Activated CD8-positive, alpha-beta memory T cell treated with anti-CD3 and anti-CD28 coated beads for 24 hours (primary cell): ENCODE measurements around the gene UPK2.
"Not testable (repeated sequence)": the region's sequence is repeated elsewhere in the genome, so short reads cannot be mapped to it uniquely, and the experiment has no call there.

Source experiments
- DNase-seq: peaks from one replicate; pipeline ENCODE4 v3.0.0-alpha.2; 2020

The UPK2 gene

DNA sequence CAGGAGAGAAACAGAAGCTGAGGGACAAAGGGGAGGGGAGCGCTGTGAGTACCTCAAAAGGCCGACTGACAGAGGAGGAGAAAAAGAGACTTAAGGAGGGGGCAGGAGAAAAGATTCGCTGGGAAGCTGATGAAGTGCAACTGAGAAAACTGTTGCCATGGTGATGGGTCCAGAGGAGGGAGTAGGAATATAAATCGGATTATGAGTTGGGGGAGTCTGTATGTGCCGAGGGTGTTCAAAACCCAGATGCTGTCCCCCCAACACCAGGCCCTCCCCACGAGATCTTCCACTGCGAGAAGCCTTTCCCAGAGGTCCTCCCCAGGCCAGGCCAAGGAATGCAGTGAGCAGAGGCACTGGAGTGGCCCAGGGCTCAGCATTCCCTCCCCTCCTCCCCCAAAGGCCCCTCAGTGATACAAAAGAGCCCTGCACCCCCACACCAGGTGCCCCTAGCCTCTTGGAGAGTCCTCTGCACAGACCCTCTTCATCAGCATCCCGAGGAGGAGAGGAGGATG lies 16.6 kb upstream of the UPK2 start:
- DNase-seq = no peak

DNA sequence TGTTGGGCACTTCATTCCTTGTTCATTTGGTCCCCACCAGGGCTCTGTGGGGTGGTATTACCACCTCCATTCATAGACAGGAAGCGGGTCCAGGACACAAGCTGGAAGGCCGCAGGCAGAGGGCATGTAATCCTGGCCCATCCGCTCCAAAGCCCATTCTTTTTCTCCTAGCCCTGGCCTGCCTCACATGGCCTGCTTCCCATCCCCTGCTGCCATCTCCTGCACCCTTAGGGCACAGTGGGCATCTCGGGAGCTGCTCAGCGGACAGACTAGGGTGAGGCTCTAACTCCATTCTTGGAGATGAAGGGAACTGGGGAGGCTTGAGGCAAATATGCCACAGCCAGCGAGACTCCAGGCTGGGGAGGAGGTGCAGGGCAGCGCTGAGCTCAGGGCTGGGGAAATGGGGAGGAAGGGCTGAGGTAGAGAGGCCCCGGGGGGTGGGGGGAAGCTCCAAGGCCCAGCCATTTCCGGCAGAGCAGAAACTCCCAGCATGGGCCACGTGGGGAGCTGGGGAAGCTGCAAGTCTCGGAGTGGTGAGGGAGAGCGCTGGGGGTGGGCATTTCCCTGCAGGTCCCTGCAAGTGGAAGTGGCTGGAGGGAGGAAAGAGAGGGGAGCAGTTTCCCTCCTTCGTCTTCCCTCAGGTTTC lies 16.0 kb upstream of the UPK2 start:
- DNase-seq = peak; percentile 83

- DNase-seq = no peak
These were observed 9.0 kb upstream of the UPK2 start for GRCh38 chr11:118947091-118947490.

DNA sequence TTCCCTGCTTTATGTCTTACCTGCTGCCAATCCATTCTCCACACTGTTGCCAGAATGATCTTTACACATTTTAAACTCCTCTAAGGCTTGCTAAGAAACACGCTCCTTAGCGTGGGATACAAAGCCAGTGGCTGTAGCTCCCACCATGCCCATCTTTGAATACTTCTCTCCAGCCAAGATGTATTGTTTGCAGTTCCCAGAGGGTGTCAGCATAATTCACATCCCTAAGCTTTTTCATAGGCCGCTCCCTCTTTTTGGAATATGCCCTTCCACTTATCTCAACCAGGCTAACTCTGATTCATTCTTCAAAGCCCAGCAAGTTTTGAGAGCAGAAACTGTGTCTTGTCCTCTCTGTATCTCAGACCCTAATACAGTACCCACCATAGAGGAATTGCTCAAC lies 8.1 kb upstream of the UPK2 start:
- DNase-seq = no peak

DNA sequence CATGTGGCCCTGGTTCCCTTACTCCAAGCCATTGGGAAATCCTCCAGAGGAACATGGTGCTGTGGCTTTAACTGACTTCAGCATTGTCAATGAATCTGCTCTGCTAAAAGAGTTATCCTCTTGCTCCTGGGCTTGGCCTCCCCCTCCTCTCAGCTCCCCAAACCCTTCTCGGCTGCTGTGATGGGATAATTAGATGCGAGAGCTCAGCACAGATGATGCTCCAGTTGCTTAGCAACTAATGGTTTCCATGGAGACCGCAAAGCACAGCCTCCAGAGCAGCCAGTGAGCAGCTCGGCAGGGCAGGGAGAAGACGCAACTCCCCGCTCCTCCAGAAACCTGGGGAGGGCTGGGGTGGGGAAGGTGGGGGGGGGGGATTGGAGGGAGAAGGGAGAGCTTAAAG lies 2.8 kb upstream of the UPK2 start:
- no peak for DNase-seq

DNA sequence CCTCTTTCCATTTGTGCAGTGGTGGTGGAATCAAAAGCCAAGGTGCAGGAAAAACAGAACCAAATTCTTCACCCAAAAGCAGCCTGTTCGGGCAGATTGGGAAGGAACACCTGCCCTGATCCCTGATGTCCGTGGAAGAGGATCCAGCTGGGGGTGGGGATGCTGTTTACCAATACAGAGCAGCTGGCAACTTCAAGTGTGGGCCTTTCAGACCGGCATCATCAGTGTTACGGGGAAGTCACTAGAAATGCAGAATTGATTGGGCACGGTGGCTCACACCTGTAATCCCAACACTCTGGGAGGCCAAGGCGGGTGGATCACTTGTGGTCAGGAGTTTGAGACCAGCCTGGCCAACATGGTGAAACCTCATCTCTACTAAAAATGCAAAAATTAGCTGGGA lies 2.1 kb upstream of the UPK2 start:
- DNase-seq = not testable (repeated sequence)

GRCh38 chr11:118956847-118957469 lies 860 bp downstream of the UPK2 start:
- no peak for DNase-seq

GRCh38 chr11:118957549-118957948 lies 1.5 kb downstream of the UPK2 start:
- DNase-seq = no peak

- no peak for DNase-seq
These were observed 1.9 kb downstream of the UPK2 start for GRCh38 chr11:118957968-118958367.

GRCh38 chr11:118958577-118958976 lies 2.5 kb downstream of the UPK2 start:
- DNase-seq = no peak

- no peak for DNase-seq
These were observed 5.1 kb downstream of the UPK2 start for GRCh38 chr11:118961189-118961588.

GRCh38 chr11:118961591-118961990 lies 5.5 kb downstream of the UPK2 start:
- no peak for DNase-seq

DNA sequence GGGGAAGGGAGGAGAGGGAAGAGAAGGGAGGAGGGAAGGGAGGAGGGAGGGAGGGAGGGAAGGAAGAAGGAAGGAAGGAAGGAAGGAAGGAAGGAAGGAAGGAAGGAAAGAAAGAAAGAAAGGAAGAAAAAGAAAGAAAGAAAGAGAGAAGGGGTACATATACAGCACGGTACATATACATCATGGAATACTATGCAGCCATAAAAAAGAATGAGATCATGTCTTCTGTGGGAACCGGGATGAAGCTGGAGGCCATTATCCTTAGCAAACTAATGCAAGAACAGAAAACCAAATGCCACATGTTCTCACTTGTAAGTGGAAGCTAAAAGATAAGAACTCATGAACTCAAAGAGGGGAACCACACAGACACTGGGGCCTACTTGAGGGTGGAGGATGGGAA lies 13.4 kb downstream of the UPK2 start:
- not testable (repeated sequence) for DNase-seq

GRCh38 chr11:118971646-118972045 lies 15.5 kb downstream of the UPK2 start, which contains the start of gene FOXR1:
Gene FOXR1, plus strand, starts transcription at chr11:118971761. Its CDS starts 171 bp downstream, at chr11:118971932.
- no peak for DNase-seq

GRCh38 chr11:118973985-118974384 lies 17.9 kb downstream of the UPK2 start:
- DNase-seq = no peak

DNA sequence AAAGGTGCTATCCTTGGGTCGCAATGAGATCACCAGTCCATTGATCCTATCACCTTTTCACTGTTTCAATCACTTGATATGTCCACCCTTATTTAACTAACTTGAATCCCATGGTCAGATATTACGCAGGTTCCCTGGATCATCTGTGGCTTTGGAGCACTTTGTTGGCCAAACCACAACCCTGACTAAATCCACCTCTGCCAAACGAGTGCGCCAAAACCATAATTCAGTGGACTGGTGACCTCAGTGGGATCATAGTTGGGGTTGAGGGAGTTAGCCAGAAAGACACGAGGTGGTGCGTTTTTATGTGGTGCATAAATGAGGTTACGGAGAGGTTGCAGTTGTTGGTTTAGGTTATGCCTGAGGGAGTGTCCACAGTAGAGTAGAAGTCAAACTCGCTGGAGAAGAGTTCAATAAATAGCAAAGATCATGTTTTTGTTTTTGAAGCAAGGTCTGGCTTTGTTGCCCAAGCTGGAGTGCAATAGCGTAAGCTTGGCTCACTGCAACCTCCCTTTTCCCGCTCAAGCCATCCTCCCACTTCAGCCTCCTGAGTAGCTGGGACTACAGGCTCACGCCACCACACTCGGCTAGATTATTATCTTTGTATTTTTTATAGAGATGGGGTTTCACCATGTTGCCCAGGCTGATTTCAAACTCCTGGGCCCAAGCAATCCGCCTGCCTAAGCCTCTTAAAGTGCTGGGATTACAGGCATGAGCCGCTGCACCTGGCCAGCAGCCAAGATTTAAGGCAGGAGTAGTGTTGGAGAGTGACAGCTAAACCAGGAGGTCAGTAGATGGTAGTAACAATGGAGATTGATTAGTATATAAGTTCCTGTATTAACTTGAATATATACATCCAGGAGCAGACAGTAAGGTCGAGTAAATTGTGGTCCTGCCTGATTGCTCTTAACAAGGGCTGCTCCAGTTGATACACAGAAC lies 19.9 kb downstream of the UPK2 start:
- DNase-seq = no peak

GRCh38 chr11:118979434-118979833 lies 23.3 kb downstream of the UPK2 start:
- DNase-seq = no peak

DNA sequence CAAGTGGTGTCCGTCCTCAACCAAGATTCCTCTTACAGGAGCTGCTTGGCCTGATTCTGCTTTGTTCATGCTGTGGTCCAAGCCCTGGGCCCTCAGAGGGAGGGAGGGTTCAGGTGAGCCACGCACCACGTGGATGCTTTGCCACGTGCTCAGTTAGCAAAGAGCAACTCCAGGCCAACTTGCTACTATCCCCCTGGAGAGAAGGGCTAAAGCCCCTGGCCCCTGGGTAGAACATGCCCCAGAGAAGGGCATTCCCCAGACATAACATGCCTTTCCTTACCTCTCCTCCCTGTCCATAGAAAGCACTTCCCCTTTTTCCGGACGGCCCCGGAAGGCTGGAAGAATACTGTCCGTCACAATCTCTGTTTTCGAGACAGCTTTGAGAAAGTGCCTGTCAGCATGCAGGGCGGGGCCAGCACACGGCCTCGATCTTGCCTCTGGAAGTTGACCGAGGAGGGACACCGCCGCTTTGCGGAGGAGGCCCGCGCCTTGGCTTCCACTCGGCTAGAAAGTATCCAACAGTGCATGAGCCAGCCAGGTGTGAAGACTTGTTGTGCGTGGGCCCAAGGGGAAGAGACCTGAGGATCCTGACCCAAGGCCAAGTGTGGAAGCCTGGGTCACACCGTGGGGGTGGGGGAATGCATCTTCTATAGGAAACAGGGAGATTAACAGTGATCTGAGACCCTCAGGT lies 24.2 kb downstream of the UPK2 start:
- no peak for DNase-seq

DNA sequence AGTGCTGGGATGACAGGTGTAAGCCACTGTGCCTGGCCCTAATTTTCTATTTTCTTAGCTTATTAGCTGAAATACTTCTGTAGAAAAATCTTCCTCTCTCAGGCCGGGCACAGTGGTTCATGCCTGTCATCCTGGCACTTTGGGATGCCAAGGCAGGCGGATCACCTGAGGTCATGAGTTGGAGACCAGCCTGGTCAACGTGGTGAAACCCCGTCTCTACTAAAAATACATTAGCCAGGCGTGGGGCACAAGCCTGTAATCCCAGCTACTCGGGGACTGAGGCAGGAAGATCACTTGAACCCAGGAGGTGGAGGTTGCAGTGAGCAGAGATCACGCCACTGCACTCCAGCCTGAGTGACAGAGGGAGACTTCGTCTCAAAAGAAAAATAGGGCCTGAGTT lies 28.2 kb downstream of the UPK2 start:
- not testable (repeated sequence) for DNase-seq

DNA sequence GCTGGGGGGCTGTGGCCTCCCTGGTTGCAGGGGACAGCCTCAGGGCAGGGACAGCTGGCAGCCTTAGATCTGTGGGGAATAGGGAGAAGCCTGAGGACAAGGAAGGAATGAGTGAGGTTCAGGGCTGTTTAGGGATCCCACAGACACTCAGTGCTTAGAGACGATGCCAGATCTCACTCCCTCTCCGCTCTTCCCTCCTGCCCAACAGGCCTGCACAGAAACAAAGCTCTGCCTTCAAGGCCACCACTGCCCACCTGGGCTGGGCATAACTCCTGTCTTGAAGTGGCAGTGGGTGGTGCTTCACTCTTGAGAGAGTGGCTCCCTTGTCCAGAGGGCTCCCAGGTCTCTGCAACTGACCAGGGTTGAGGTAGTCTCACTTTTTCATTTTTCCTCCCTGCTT lies 28.7 kb downstream of the UPK2 start:
- DNase-seq = no peak

- DNase-seq = no peak
These were observed 32.2 kb downstream of the UPK2 start for GRCh38 chr11:118988280-118988679.

GRCh38 chr11:118991486-118992038 lies 35.5 kb downstream of the UPK2 start:
- not testable (repeated sequence) for DNase-seq
